GM23338 (cell line): ENCODE measurements around the gene ABHD17A. TPM values are rescaled to one million over a fixed set of nuclear protein-coding genes. Genes with fewer than 3 reads are reported as not detected.
A peak's percentile ranks its signal among the peaks of the same experiment; 100 is the strongest.

Experiments used
- ATAC-seq: fragments of 200-7000 bp; cut with Tn5 transposase; 3 replicates; pipeline ENCODE4 v1.9.1; 2020
- DNase-seq: peaks from one replicate; pipeline ENCODE4 v3.0.0-alpha.2; 2015; ENCODE audit warnings: low spot score
- H2AFZ ChIP-seq: fragments of 200-600 bp; sonication (generic); 2 replicates; pipeline ENCODE4 v1.8.0; 2016; ENCODE audit warnings: antibody characterized with exemption, mild to moderate bottlenecking, moderate library complexity
- H3F3A ChIP-seq: fragments of 200-600 bp; sonication (generic); replicated peaks from 2 replicates; pipeline ENCODE4 v1.8.0; 2017; ENCODE audit warnings: antibody characterized with exemption, mixed run types, low read depth
- H3K27ac ChIP-seq: fragments of 200-600 bp; sonication (generic); 2 replicates; pipeline ENCODE4 v1.6.1; 2016; ENCODE audit warnings: low read depth
- H3K27me3 ChIP-seq: fragments of 200-600 bp; sonication (generic); 2 replicates; pipeline ENCODE4 v1.8.0; 2016; ENCODE audit warnings: mild to moderate bottlenecking, mixed run types, moderate library complexity; ENCODE audit not compliant: insufficient read depth
- H3K36me3 ChIP-seq: fragments of 200-600 bp; sonication (generic); 2 replicates; pipeline ENCODE4 v1.8.0; 2016; ENCODE audit warnings: mild to moderate bottlenecking; ENCODE audit not compliant: insufficient read depth
- H3K4me1 ChIP-seq: fragments of 200-600 bp; sonication (generic); 2 replicates; pipeline ENCODE4 v1.8.0; 2016; ENCODE audit warnings: mild to moderate bottlenecking, moderate library complexity; ENCODE audit not compliant: insufficient read depth
- H3K4me2 ChIP-seq: fragments of 200-600 bp; sonication (generic); 2 replicates; pipeline ENCODE4 v1.7.1; 2017; ENCODE audit warnings: mixed run types
- H3K4me3 ChIP-seq: fragments of 200-600 bp; sonication (generic); 2 replicates; pipeline ENCODE4 v1.6.1; 2016; ENCODE audit warnings: mixed run types
- H3K79me2 ChIP-seq: fragments of 200-600 bp; sonication (generic); replicated peaks from 2 replicates; pipeline ENCODE4 v1.8.0; 2017; ENCODE audit warnings: mild to moderate bottlenecking; ENCODE audit not compliant: insufficient read depth
- H3K9me2 ChIP-seq: fragments of 200-600 bp; sonication (generic); 2 replicates; pipeline ENCODE4 v1.8.0; 2017; ENCODE audit not compliant: insufficient read depth
- H4K20me1 ChIP-seq: fragments of 200-600 bp; sonication (generic); replicated peaks from 2 replicates; pipeline ENCODE4 v1.8.0; 2017; ENCODE audit warnings: mild to moderate bottlenecking; ENCODE audit not compliant: insufficient read depth
- H3K27ac Mint-ChIP-seq: 2 replicates; pipeline ENCODE4 v1.8.0; 2020; ENCODE audit warnings: inconsistent platforms, mild to moderate bottlenecking, moderate library complexity, mixed read lengths
- H3K27me3 Mint-ChIP-seq: 3 replicates; pipeline ENCODE4 v1.8.0; 2022; ENCODE audit warnings: low read depth, mild to moderate bottlenecking, moderate library complexity, mixed read lengths, inconsistent platforms; ENCODE audit not compliant: insufficient read depth, poor library complexity
- H3K36me3 Mint-ChIP-seq: 3 replicates; pipeline ENCODE4 v1.8.0; 2021; ENCODE audit warnings: low read depth, mild to moderate bottlenecking, inconsistent platforms, moderate library complexity, mixed read lengths
- H3K4me1 Mint-ChIP-seq: 3 replicates; pipeline ENCODE4 v1.8.0; 2020; ENCODE audit warnings: mild to moderate bottlenecking, inconsistent platforms, mixed read lengths
- H3K4me3 Mint-ChIP-seq: 3 replicates; pipeline ENCODE4 v1.8.0; 2021; ENCODE audit warnings: moderate library complexity, mild to moderate bottlenecking, inconsistent platforms, mixed read lengths
- H3K9me3 Mint-ChIP-seq: 3 replicates; pipeline ENCODE4 v1.8.0; 2020; ENCODE audit warnings: moderate library complexity, mild to moderate bottlenecking, inconsistent platforms, mixed read lengths
- CREB1 ChIP-seq: fragments of 250-450 bp; sonication (Bioruptor Pico); IDR thresholded peaks from 2 replicates; pipeline ENCODE4 v1.5.0; 2020; ENCODE audit warnings: low read depth, mild to moderate bottlenecking, moderate library complexity
- CTCF ChIP-seq, 2 experiments: fragments of 200-600 bp in 1 of 2; sonication (generic) in 1 of 2; conservative IDR thresholded peaks; 2 replicates each; pipeline versions ENCODE4 v1.5.1 to v1.6.1; 2016 to 2017; ENCODE audit warnings: antibody characterized with exemption in 2 of 2, low read depth in 2 of 2, mild to moderate bottlenecking in 2 of 2, moderate library complexity in 1 of 2
- NANOG ChIP-seq: IDR thresholded peaks from 2 replicates; pipeline ENCODE4 v1.6.1; 2016; ENCODE audit warnings: antibody characterized with exemption, borderline replicate concordance
- REST ChIP-seq: IDR thresholded peaks from one replicate; pipeline ENCODE4 v1.6.1; 2018; ENCODE audit warnings: antibody characterized with exemption; ENCODE audit not compliant: unreplicated experiment
- ZNF114 ChIP-seq: fragments of 250-450 bp; sonication (Bioruptor Pico); IDR thresholded peaks from 2 replicates; pipeline ENCODE4 v1.5.0; 2020; ENCODE audit warnings: mild to moderate bottlenecking, moderate library complexity
- ZNF331 ChIP-seq: fragments of 250-450 bp; sonication (Bioruptor Pico); IDR thresholded peaks from 2 replicates; pipeline ENCODE4 v1.5.0; 2020; ENCODE audit warnings: low read depth, mild to moderate bottlenecking, moderate library complexity
- polyA plus RNA-seq: library from polyadenylated mRNA; unstranded; fragments of >200 nt; fragmentation: Nextera tagmentation; extraction: Ambion mirVana; gene quantifications from 2 replicates; pipeline ENCODE4 v1.2.1, GENCODE V29; 2016
- total RNA-seq: library from RNA; depleted of rRNA; stranded (reverse); fragments of >200 nt; shearing (Covaris generic); gene quantifications from 2 replicates; pipeline ENCODE4 v1.2.3, GENCODE V29; 2014

Gene ABHD17A
- total and polyA plus RNA-seq, 2 experiments from 2014 or later = 34.2 to 99.9 TPM

- no peak for TF ChIP-seq CTCF (conservative IDR thresholded peaks at IDR 0.05; ENCODE audit: low read depth in 2 of 2)
- no peak for TF ChIP-seq ZNF114
- no peak for TF ChIP-seq CREB1
Measured at GRCh38 chr19:1933244-1933643, 47.9 kb upstream of the ABHD17A start (continued).

GRCh38 chr19:1932395-1932794 is 47.1 kb upstream of the ABHD17A start:
- TF ChIP-seq REST (no peak), CTCF (conservative IDR thresholded peaks at IDR 0.05; ENCODE audit: low read depth in 2 of 2) (no peak), ZNF331 (CRISPR knock-in tag) (peak; percentile 91), NANOG (no peak), CREB1 (no peak)
- Histone ChIP-seq H3K27ac (no peak overlapping the region), H3K36me3 (no peaks in the 10 kb centered on the region), H3K4me3 (no peak overlapping the region), H3K4me1 (peaks cover 5% of the 10 kb centered on the region; the same call in 1 of the 2 replicates), H3K79me2 (no peaks in the 10 kb centered on the region), H3K9me2 (no peaks in the 10 kb centered on the region), H2AFZ (no peak overlapping the region), H3F3A (0 out of 2 replicates have a peak, but pooled peaks cover 3% of the 10 kb centered on the region), H3K4me2 (no peak overlapping the region), H3K27me3 (peaks cover 5% of the 10 kb centered on the region; the same call in 1 of the 2 replicates), H4K20me1 (no peaks in the 10 kb centered on the region; the same call in 1 of the 2 replicates)
- no peak for ATAC-seq
- Mint-ChIP-seq H3K27me3 (peaks cover 33% of the 10 kb centered on the region), H3K4me3 (no peak overlapping the region), H3K4me1 (0 out of 3 replicates have a peak, but pooled peaks cover 3% of the 10 kb centered on the region), H3K36me3 (peaks cover 7% of the 10 kb centered on the region; the same call in 2 of the 3 replicates), H3K27ac (no peak overlapping the region), H3K9me3 (peaks cover 21% of the 10 kb centered on the region)
- no peak for DNase-seq
